K562 (cell line): Measurements from ENCODE around the gene TRAIP. TPM values are rescaled to one million over a fixed set of nuclear protein-coding genes. Genes with fewer than 3 reads are reported as not detected.
A peak's percentile ranks its signal among the peaks of the same experiment; 100 is the strongest.

Experiments
- BCLAF1 ChIP-seq, 2 experiments: fragments of 450-650 bp in 1 of 2; IDR thresholded peaks; 2 replicates each; pipeline ENCODE4 v1.6.1; 2011 to 2017; ENCODE audit warnings: low read depth in 2 of 2, antibody characterized with exemption in 1 of 2, borderline replicate concordance in 1 of 2, low read length in 1 of 2, mild to moderate bottlenecking in 1 of 2, mixed read lengths in 1 of 2; ENCODE audit not compliant: control insufficient read depth in 1 of 2
- BCOR ChIP-seq: fragments of 450-650 bp; IDR thresholded peaks from 2 replicates; pipeline ENCODE4 v1.6.1; 2016
- DIDO1 ChIP-seq: fragments of 450-650 bp; IDR thresholded peaks from 2 replicates; pipeline ENCODE4 v1.6.1; 2016; ENCODE audit warnings: low read depth, missing biosample characterization, missing genetic modification characterization
- E2F1 ChIP-seq: sonication (generic); formaldehyde crosslinking; IDR thresholded peaks from 2 replicates; pipeline ENCODE4 v1.8.1; 2023; ENCODE audit warnings: mild to moderate bottlenecking, missing genetic modification reagents, moderate library complexity
- ETV1 ChIP-seq: fragments of 450-650 bp; conservative IDR thresholded peaks from 2 replicates; pipeline ENCODE4 v1.6.1; 2016; ENCODE audit warnings: missing genetic modification characterization, control low read depth, low read depth, missing compliant biosample characterization
- FOXK2 ChIP-seq, 2 experiments: fragments of 450-650 bp; IDR thresholded peaks in 1 of 2; conservative IDR thresholded peaks in 1 of 2; 2 replicates each; pipeline ENCODE4 v1.6.1; 2016; ENCODE audit warnings: low read depth in 2 of 2, mild to moderate bottlenecking in 1 of 2
- HDAC8 ChIP-seq: fragments of 450-650 bp; IDR thresholded peaks from 2 replicates; pipeline ENCODE4 v1.6.1; 2016; ENCODE audit warnings: mild to moderate bottlenecking, missing genetic modification characterization, moderate library complexity, missing compliant biosample characterization
- KAT7 ChIP-seq: sonication (generic); formaldehyde crosslinking; IDR thresholded peaks from 2 replicates; pipeline ENCODE4 v1.8.0; 2022; ENCODE audit warnings: missing genetic modification reagents, mild to moderate bottlenecking, borderline replicate concordance
- KDM4B ChIP-seq, 2 experiments: fragments of 450-650 bp in 1 of 2; sonication (generic) in 1 of 2; IDR thresholded peaks; 2 replicates each; pipeline ENCODE4 v1.6.1; 2016 to 2017; ENCODE audit warnings: borderline replicate concordance in 2 of 2, antibody characterized with exemption in 1 of 2, low read depth in 1 of 2, mild to moderate bottlenecking in 1 of 2
- NCOA4 ChIP-seq: fragments of 450-650 bp; IDR thresholded peaks from 2 replicates; pipeline ENCODE4 v1.6.1; 2018; ENCODE audit warnings: mild to moderate bottlenecking; ENCODE audit not compliant: partially characterized antibody
- SMAD3 ChIP-seq: fragments of 450-650 bp; formaldehyde crosslinking; conservative IDR thresholded peaks from 2 replicates; pipeline ENCODE4 v1.4.0; 2020; ENCODE audit warnings: mild to moderate bottlenecking
- U2AF2 ChIP-seq: fragments of 200-400 bp; formaldehyde crosslinking; optimal IDR thresholded peaks from 2 replicates; pipeline ENCODE3; 2017; ENCODE audit warnings: low read depth, mild to moderate bottlenecking, low read length
- ZNF197 ChIP-seq: fragments of 200-800 bp; sonication (Bioruptor generic); IDR thresholded peaks from 2 replicates; pipeline ENCODE4 v1.6.1; 2016; ENCODE audit warnings: low read depth, missing genetic modification characterization, missing compliant biosample characterization
- ZNF830 ChIP-seq: fragments of 250-450 bp; sonication (Bioruptor Pico); IDR thresholded peaks from 2 replicates; pipeline ENCODE4 v1.5.0; 2021; ENCODE audit warnings: mild to moderate bottlenecking
- polyA plus RNA-seq, 8 experiments: library from polyadenylated mRNA; depleted of rRNA in 4 of 8; stranded (reverse) in 5 of 8; unstranded in 3 of 8; fragments of >200 nt; fragmentation: Nextera tagmentation in 2 of 8; fragmentation: Illumina TruSeq in 1 of 8; extraction: Ambion mirVana in 2 of 8; extraction: Trizol in 1 of 8; gene quantifications; 2 replicates each; pipeline versions ENCODE4 v1.2.1 to v1.2.3, GENCODE V29; 2011 to 2014; ENCODE audit warnings: inconsistent platforms in 1 of 8, missing spikeins in 1 of 8
- total RNA-seq, 7 experiments: library from RNA; depleted of rRNA in 6 of 7; stranded (reverse); fragments of >200 nt in 6 of 7; fragmentation: Illumina TruSeq in 2 of 7; extraction: Trizol in 2 of 7; gene quantifications; 2 replicates each; pipeline versions ENCODE4 v1.2.1 to v1.2.3, GENCODE V29; 2011 to 2021; ENCODE audit warnings: low replicate concordance in 1 of 7
- TF ChIP-seq, protein P1 (sequence below): fragments of 450-650 bp; IDR thresholded peaks from 2 replicates; pipeline ENCODE4 v1.7.1; 2018; ENCODE audit warnings: mild to moderate bottlenecking, low read depth; ENCODE audit not compliant: partially characterized antibody

The TRAIP gene
- total and polyA plus RNA-seq, 9 of the 15 experiments (the other 6 are each of a cell fraction or from before 2014, with no cell fraction given) = 14.3 to 38.6 (median 21.2) TPM

DNA sequence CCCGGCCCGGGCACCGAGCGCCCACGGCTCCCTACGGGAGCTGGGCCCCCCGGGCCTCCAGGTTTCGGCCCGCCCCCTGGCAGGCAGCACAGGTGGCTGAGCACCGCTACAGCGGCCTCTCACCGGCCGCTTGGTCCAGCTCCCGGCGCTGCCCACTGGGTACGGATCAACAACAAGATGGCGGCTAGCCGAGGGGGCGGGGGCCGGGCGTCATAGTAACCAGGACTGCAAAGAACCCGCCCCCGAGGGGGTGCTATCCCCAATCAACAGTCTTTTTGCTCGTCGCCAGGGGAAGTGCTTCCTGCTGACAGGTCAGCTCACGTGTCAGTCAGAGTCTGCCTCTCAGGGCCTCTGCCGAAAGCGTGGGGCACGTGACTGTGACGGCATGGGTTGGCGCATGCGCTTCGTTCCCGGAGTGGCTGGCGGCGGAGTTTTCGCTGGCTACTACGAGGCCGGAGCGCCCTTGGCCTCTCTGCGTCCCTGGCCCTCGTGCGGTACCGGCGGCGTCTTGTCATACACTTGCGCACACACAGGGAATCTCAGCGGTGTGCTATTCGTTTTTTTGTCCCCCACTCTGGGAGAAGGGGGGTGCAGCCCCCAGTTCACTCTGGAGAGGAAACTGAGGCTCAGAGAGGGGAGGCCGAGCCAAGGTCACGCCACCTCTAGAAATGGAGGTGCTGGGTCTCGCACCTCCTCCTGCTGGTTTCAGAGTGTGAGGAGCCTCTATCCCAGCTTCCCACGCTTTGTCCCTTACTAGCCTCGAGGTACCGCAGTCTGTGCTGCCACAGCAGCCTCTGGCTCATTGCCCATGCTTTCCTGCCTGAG lies 69.8 kb downstream of the TRAIP start, which contains the start of gene IP6K1 (continued):
- TF ChIP-seq FOXK2 (conservative IDR thresholded peaks at IDR 0.05 in 1 of 2, IDR thresholded peaks at IDR 0.05 in 1 of 2; ENCODE audit: low read depth in 2 of 2) (peak; percentile 81 to 83), ZNF830 (CRISPR knock-in tag) (no peak), ZNF197 (CRISPR knock-in tag) (no peak), BCOR (peak; percentile 58; the same call in 1 of the 2 replicates), NCOA4 (no peak), E2F1 (CRISPR knock-in tag) (no peak), ETV1 (no peak), BCLAF1 (IDR thresholded peaks at IDR 0.05; ENCODE audit: borderline replicate concordance in 1 of 2, control insufficient read depth in 1 of 2, low read depth in 2 of 2, low read length in 1 of 2) (no peak), SMAD3 (no peak), DIDO1 (tag) (no peak), HDAC8 (tag) (0 out of 2 replicates have a peak, but pooled peaks have one; percentile 52), U2AF2 (no peak), KDM4B (IDR thresholded peaks at IDR 0.05; ENCODE audit: borderline replicate concordance in 2 of 2, low read depth in 1 of 2) (no peak), KAT7 (CRISPR knock-in tag) (no peak)
- TF ChIP-seq, protein P1, sequence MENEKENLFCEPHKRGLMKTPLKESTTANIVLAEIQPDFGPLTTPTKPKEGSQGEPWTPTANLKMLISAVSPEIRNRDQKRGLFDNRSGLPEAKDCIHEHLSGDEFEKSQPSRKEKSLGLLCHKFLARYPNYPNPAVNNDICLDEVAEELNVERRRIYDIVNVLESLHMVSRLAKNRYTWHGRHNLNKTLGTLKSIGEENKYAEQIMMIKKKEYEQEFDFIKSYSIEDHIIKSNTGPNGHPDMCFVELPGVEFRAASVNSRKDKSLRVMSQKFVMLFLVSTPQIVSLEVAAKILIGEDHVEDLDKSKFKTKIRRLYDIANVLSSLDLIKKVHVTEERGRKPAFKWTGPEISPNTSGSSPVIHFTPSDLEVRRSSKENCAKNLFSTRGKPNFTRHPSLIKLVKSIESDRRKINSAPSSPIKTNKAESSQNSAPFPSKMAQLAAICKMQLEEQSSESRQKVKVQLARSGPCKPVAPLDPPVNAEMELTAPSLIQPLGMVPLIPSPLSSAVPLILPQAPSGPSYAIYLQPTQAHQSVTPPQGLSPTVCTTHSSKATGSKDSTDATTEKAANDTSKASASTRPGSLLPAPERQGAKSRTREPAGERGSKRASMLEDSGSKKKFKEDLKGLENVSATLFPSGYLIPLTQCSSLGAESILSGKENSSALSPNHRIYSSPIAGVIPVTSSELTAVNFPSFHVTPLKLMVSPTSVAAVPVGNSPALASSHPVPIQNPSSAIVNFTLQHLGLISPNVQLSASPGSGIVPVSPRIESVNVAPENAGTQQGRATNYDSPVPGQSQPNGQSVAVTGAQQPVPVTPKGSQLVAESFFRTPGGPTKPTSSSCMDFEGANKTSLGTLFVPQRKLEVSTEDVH = no peak
